MM.1S (cell line): ENCODE data around the gene CALML4.

Experiments
- DNase-seq: peaks from one replicate; pipeline ENCODE4 v3.0.0-alpha.2; 2015
- H2AFZ ChIP-seq: fragments of 300-600 bp; sonication (generic); 2 replicates; pipeline ENCODE4 v1.6.0; 2016; ENCODE audit warnings: antibody characterized with exemption, low read length
- H3F3A ChIP-seq: fragments of 300-600 bp; sonication (generic); 2 replicates; pipeline ENCODE4 v1.6.1; 2016; ENCODE audit warnings: mild to moderate bottlenecking, antibody characterized with exemption, low read length, moderate library complexity, mixed read lengths; ENCODE audit not compliant: insufficient read depth
- H3K27ac ChIP-seq: fragments of 300-600 bp; sonication (generic); 2 replicates; pipeline ENCODE4 v1.5.1; 2016; ENCODE audit warnings: mild to moderate bottlenecking, low read length
- H3K27me3 ChIP-seq: fragments of 300-600 bp; sonication (generic); replicated peaks from 2 replicates; pipeline ENCODE4 v1.6.0; 2016; ENCODE audit warnings: low read length; ENCODE audit not compliant: insufficient read depth
- H3K36me3 ChIP-seq: fragments of 300-600 bp; sonication (generic); replicated peaks from 2 replicates; pipeline ENCODE4 v1.6.1; 2016; ENCODE audit warnings: mild to moderate bottlenecking, low read length, mixed read lengths; ENCODE audit not compliant: insufficient read depth
- H3K4me1 ChIP-seq: fragments of 300-600 bp; sonication (generic); 2 replicates; pipeline ENCODE4 v1.6.1; 2016; ENCODE audit warnings: low read length, mixed read lengths
- H3K4me2 ChIP-seq: fragments of 300-600 bp; sonication (generic); 2 replicates; pipeline ENCODE4 v1.6.0; 2016; ENCODE audit warnings: low read depth, low read length
- H3K4me3 ChIP-seq: fragments of 300-600 bp; sonication (generic); 2 replicates; pipeline ENCODE4 v1.5.1; 2016; ENCODE audit warnings: low read length, mixed read lengths
- H3K79me2 ChIP-seq: fragments of 300-600 bp; sonication (generic); 2 replicates; pipeline ENCODE4 v1.6.1; 2016; ENCODE audit warnings: mixed run types, low read length, mixed read lengths
- H3K9ac ChIP-seq: fragments of 300-600 bp; sonication (generic); 2 replicates; pipeline ENCODE4 v1.6.1; 2016; ENCODE audit warnings: low read length, mixed read lengths
- H3K9me2 ChIP-seq: fragments of 300-600 bp; sonication (generic); replicated peaks from 2 replicates; pipeline ENCODE4 v1.6.1; 2016; ENCODE audit warnings: mild to moderate bottlenecking, low read length, mixed read lengths; ENCODE audit not compliant: insufficient read depth
- H3K9me3 ChIP-seq: fragments of 300-600 bp; sonication (generic); replicated peaks from 2 replicates; pipeline ENCODE4 v1.6.1; 2016; ENCODE audit warnings: mild to moderate bottlenecking, low read length, mixed read lengths; ENCODE audit not compliant: insufficient read depth
- H4K20me1 ChIP-seq: fragments of 300-600 bp; sonication (generic); 2 replicates; pipeline ENCODE4 v1.6.1; 2016; ENCODE audit warnings: mild to moderate bottlenecking, low read length, moderate library complexity, mixed read lengths; ENCODE audit not compliant: insufficient read depth
- EZH2 ChIP-seq: fragments of 300-600 bp; sonication (generic); optimal IDR thresholded peaks from 2 replicates; pipeline ENCODE3; 2017; ENCODE audit warnings: low read depth, mild to moderate bottlenecking, antibody characterized with exemption, low read length, mixed read lengths
- EZH2phosphoT487 ChIP-seq: fragments of 300-600 bp; sonication (generic); IDR thresholded peaks from 2 replicates; pipeline ENCODE4 v1.6.1; 2018; ENCODE audit warnings: antibody characterized with exemption, low read length
- TF ChIP-seq, protein P1 (sequence below): fragments of 300-600 bp; sonication (generic); IDR thresholded peaks from 2 replicates; pipeline ENCODE4 v1.5.1; 2016; ENCODE audit warnings: antibody characterized with exemption, low read length, mixed read lengths

The CALML4 gene, protein sequence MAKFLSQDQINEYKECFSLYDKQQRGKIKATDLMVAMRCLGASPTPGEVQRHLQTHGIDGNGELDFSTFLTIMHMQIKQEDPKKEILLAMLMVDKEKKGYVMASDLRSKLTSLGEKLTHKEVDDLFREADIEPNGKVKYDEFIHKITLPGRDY

GRCh38 chr15:68204776-68205557, at the start of gene CALML4:
CALML4 (minus strand) TSS chr15:68205332; CDS start chr15:68205247, 85 bp downstream.
- DNase-seq: no peak
- Histone ChIP-seq H3K36me3 (peaks cover 14% of the 10 kb centered on the region), H4K20me1 (no peaks in the 10 kb centered on the region), H3F3A (peaks cover 32% of the 10 kb centered on the region), H3K27ac (peak within 1 kb of the TSS; percentile 90; the same call in 1 of the 2 replicates), H2AFZ (no peak within 1 kb of the TSS), H3K27me3 (no peaks in the 10 kb centered on the region), H3K4me1 (peaks cover 70% of the 10 kb centered on the region), H3K4me3 (no peak within 1 kb of the TSS), H3K4me2 (no peak within 1 kb of the TSS), H3K9me3 (no peaks in the 10 kb centered on the region), H3K79me2 (peaks cover 97% of the 10 kb centered on the region), H3K9me2 (no peaks in the 10 kb centered on the region), H3K9ac (no peak within 1 kb of the TSS)
- TF ChIP-seq, protein P1, sequence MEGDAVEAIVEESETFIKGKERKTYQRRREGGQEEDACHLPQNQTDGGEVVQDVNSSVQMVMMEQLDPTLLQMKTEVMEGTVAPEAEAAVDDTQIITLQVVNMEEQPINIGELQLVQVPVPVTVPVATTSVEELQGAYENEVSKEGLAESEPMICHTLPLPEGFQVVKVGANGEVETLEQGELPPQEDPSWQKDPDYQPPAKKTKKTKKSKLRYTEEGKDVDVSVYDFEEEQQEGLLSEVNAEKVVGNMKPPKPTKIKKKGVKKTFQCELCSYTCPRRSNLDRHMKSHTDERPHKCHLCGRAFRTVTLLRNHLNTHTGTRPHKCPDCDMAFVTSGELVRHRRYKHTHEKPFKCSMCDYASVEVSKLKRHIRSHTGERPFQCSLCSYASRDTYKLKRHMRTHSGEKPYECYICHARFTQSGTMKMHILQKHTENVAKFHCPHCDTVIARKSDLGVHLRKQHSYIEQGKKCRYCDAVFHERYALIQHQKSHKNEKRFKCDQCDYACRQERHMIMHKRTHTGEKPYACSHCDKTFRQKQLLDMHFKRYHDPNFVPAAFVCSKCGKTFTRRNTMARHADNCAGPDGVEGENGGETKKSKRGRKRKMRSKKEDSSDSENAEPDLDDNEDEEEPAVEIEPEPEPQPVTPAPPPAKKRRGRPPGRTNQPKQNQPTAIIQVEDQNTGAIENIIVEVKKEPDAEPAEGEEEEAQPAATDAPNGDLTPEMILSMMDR: no peak
- TF ChIP-seq EZH2phosphoT487 (no peak), EZH2 (no peak)

GRCh38 chr15:68252925-68253534, 47.9 kb upstream of the CALML4 start:
- Histone ChIP-seq H3K27me3 (no peaks in the 10 kb centered on the region), H4K20me1 (no peaks in the 10 kb centered on the region), H3K79me2 (no peaks in the 10 kb centered on the region), H3K9me2 (no peaks in the 10 kb centered on the region), H3K4me1 (peaks cover 14% of the 10 kb centered on the region), H3F3A (peaks cover 9% of the 10 kb centered on the region; the same call in 1 of the 2 replicates), H3K9ac (no peak overlapping the region), H3K9me3 (no peaks in the 10 kb centered on the region), H3K27ac (no peak overlapping the region), H2AFZ (peak overlapping the region; percentile 21; the same call in 1 of the 2 replicates), H3K4me3 (peak overlapping the region; percentile 11; the same call in 1 of the 2 replicates), H3K36me3 (no peaks in the 10 kb centered on the region), H3K4me2 (peak overlapping the region; percentile 36)
- DNase-seq: peak; percentile 88
- TF ChIP-seq, protein P1: peak; percentile 90
- TF ChIP-seq EZH2: no peak

- peaks cover 8% of the 10 kb centered on the region for H3K4me1 ChIP-seq
- H4K20me1 ChIP-seq: no peaks in the 10 kb centered on the region
- 0 out of 2 replicates have a peak, but pooled peaks cover 3% of the 10 kb centered on the region for H3K9me3 ChIP-seq
- H3K4me3 ChIP-seq: no peak overlapping the region
- no peaks in the 10 kb centered on the region for H3K9me2 ChIP-seq
- peaks cover under 1% of the 10 kb centered on the region; the same call in 1 of the 2 replicates for H3F3A ChIP-seq
- no peak overlapping the region for H3K4me2 ChIP-seq
- DNase-seq: no peak
- no peak overlapping the region for H3K27ac ChIP-seq
- H3K27me3 ChIP-seq: no peaks in the 10 kb centered on the region
- H2AFZ ChIP-seq: no peak overlapping the region
- TF ChIP-seq EZH2 (no peak), EZH2phosphoT487 (no peak)
- TF ChIP-seq, protein P1: no peak
- no peak overlapping the region for H3K9ac ChIP-seq
- no peaks in the 10 kb centered on the region for H3K79me2 ChIP-seq
- H3K36me3 ChIP-seq: no peaks in the 10 kb centered on the region
Observed at GRCh38 chr15:68249058-68249713, 44.1 kb upstream of the CALML4 start.
